Mononuclear cell (primary cell): ENCODE data around the gene CC2D2B. TPM values are rescaled to one million over a fixed set of nuclear protein-coding genes. Genes with fewer than 3 reads are reported as not detected.
"Not testable (repeated sequence)": the region's sequence is repeated elsewhere in the genome, so short reads cannot be mapped to it uniquely, and the experiment has no call there.

Experiments used
- H3K27me3 ChIP-seq: 2 replicates; pipeline ENCODE4 v1.6.0; 2011; ENCODE audit warnings: low read length, control low read depth; ENCODE audit not compliant: insufficient read depth
- H3K4me1 ChIP-seq: 2 replicates; pipeline ENCODE4 v1.5.1; 2011; ENCODE audit warnings: mild to moderate bottlenecking, low read length, control low read depth; ENCODE audit not compliant: insufficient read depth
- H3K4me3 ChIP-seq: 2 replicates; pipeline ENCODE4 v1.5.1; 2011; ENCODE audit warnings: mild to moderate bottlenecking, low read length, moderate library complexity
- H3K9me3 ChIP-seq: 2 replicates; pipeline ENCODE4 v1.5.1; 2011; ENCODE audit warnings: low read depth, mild to moderate bottlenecking, control low read depth, low read length
- total RNA-seq: library from RNA; depleted of rRNA; stranded (reverse); fragments of >200 nt; gene quantifications from one replicate; pipeline ENCODE4 v1.2.3, GENCODE V29; 2012

The CC2D2B gene, protein sequence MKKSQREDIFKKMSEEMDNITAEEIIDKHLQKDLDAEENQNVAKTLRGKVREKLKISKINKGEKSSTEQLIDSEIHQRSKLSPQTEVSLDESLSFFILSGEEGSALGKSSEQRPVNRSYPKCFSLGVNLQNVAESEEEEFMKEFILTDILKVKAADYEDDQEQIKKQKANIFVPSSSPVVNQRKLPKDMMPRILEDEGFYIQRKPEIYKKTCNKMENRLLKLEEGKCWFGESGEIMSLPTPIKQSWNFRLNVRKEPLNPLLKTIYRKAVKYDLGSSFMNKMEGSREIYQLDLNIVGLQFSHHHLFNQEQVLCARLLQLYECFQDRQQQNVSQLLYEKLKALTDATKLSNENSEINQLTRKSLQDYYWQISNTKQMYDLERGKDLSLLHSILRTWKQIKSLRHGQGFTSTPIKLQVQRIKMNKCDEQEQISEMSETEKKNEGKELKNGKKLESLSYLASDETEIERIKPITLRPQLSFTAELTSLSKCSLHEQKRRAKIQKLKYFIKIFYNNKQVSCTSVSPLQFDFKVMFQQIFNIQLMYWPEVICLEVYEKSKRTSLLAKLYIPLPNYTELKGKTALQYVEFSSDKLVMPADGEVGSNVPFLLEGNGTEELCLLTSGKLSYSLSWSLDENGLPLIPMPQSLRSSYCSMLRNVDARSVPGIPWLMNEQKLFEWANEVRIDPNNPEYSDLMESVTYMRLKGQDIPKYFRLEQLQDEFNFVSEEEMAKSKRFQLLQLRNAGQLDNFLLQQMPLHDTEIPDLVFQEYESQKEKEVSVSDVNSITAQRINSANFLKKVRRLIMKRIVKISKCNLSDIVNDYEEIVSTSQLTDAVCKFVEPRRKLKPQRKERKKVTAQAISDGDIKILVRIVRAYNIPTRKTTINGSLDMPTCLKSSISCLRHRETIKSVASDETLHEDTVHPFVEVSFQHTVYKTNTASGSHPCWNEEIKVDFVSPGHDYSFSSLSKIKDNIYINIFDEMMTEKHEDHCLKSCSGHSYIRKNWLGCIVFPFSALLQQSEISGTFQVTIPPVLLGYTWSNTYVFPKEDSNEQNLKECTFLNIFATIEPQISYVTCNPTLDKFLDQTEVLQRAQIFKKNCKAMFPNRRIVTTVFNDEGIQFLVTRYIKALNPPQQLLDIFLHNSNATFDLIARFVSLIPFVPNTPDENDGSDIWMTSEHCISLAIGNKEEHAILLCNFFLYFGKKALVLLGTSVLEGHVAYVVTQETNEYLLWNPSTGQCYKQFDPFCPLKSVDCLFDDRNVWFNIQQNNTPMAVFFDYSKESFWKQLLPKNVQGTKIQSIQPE (N-terminal part only)
- 1.2 TPM for total RNA-seq

DNA sequence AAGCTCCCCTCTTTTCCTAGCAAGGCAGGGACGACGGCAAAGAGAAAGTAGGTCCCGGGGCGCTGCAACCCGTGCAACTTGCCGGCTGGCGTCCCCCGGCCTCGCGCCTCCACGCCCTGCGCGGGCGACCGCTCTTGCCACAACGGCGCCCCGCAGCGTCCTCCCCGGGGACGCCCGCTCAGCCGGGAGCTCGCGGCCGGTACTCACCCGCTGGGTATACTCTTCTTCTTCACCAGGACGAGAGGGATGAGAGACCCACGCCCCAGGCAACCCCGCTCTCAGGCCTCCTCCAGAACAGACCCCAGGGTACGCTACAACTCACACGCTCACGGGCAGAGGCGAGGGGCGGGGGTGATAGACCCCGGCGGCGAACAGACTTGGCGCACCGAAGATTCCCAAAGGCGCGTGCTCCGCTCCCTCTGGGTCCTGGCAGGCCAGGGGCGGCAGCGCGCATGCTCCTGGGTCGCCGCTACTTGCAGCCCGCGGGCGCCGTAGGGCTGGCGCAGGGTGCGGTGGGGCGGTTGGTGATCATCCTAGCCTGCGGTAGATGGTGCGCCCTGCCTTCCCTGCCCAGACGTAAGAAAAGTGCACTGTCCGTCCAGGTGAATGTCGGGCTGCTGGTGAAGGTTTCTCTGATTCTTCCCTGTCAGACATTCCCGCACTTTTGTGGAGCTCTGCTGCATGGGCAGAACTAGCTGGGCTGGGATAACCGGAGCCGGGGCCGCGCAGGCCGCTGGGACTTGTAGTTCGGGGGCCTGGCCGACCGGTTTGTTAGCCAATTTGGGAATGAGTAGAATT lies at the start of gene CC2D2B:
CC2D2B (plus strand) TSS at position 520 of the 798 bp plus-strand sequence. CDS start 3,349 bp downstream, outside the sequence.
- H3K4me3 ChIP-seq = peak within 1 kb of the TSS; percentile 70
- H3K9me3 ChIP-seq = no peaks in the 10 kb centered on the region
- H3K27me3 ChIP-seq = no peaks in the 10 kb centered on the region
- peaks cover 7% of the 10 kb centered on the region for H3K4me1 ChIP-seq

DNA sequence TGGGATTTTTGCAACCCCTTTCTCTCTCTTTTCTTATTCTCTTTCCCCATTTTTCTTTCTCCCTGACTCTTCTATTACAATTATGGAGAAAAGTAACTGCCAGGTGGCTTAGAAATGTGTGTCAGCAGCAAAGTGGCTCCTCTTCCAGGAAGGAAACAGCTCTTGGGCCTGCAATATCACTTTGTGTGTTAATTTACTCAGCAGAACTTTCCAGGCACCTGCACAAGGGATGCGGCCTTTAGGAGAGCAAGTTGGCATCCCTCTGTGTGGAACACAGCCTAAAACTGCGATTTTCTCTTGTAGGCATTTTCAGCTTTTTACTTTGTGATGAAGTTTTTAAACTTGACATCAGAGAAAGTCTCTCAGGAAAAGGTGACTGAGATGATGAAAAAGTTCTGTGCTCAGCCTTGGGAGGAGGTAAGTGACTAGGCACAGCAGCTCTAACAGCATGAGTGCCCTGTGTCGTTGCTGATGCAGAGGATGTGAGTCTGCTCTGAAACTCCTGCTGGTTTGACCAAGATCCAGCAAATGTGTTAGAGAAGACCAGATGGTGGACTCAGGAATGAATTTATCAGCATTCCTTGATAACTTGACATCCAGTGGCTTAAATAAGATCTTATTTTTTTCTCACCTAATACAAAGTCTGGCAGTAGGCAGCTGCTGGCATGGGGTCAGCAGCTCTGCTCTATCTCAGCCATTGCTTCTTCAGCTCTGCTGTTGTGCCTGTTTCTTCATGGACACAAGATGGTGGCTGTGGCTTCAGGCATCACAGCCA lies 47.4 kb upstream of the CC2D2B start:
- Histone ChIP-seq H3K4me1 (peaks cover 10% of the 10 kb centered on the region), H3K27me3 (no peaks in the 10 kb centered on the region), H3K4me3 (no peak overlapping the region), H3K9me3 (no peaks in the 10 kb centered on the region)

DNA sequence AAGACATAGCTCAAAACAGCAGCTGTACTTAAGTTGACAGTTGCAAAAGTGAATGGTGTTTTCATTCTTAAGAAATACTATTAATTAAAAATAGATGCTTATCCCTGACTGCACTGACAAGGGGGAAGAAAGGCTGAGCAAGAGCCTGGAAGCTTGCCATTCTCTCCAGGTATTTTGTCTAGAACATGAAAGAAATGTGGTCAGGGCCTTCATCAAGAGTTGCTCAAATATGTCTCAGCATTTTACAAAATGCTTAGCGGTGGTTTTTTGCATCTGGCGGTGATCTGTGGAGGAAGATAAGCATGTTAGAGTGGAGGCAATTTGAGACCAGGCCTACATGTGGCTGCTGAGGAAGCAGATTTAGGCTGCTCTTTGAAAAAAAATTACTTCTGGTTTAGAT lies 46.4 kb upstream of the CC2D2B start:
- Histone ChIP-seq H3K4me1 (peaks cover 10% of the 10 kb centered on the region), H3K9me3 (no peaks in the 10 kb centered on the region), H3K4me3 (no peak overlapping the region), H3K27me3 (no peaks in the 10 kb centered on the region)

DNA sequence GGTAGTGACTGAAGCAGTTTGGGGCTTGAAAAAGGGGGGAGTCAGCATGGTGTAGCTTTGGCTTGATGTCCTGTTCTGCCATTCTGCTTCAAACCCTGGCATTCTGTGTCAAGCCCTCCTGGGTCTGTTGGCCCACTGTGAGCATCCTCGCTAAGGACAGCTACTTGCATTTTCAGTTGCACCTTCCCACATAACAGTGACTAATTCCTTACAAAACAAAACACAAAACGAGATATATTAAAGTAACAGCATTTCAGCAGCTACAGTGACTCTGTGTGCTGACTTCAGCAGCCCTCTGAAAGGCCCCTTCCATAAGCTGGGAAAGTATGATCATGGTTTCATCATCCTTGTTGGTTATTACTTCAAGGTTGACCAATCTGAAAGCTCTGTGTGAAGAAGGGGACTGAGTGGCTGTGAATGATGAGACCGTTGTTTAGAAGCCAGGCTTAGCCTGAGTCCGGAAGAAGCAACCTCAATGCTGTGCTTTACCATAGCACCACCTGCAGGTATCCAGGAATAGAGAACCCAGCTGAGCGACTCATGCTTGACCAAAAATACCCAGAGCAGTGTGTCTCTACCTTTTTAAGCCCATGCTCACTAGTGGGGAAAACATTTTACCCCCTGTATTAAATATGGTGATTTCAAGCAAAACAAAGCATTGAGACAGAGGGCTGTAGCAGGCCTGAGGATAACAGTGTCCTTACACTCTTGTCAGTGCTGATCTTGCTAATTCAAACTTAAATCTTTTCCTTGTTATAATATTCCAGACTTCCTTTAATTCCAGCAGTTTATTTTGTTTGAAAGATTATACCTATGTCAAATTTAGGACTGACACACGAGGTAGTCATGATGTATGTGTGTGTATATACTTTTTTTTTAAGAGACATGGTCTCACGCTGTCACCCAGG lies 42.6 kb upstream of the CC2D2B start:
- H3K4me1 ChIP-seq = peaks cover 10% of the 10 kb centered on the region
- no peak overlapping the region for H3K4me3 ChIP-seq
- H3K9me3 ChIP-seq = no peaks in the 10 kb centered on the region
- no peaks in the 10 kb centered on the region for H3K27me3 ChIP-seq

DNA sequence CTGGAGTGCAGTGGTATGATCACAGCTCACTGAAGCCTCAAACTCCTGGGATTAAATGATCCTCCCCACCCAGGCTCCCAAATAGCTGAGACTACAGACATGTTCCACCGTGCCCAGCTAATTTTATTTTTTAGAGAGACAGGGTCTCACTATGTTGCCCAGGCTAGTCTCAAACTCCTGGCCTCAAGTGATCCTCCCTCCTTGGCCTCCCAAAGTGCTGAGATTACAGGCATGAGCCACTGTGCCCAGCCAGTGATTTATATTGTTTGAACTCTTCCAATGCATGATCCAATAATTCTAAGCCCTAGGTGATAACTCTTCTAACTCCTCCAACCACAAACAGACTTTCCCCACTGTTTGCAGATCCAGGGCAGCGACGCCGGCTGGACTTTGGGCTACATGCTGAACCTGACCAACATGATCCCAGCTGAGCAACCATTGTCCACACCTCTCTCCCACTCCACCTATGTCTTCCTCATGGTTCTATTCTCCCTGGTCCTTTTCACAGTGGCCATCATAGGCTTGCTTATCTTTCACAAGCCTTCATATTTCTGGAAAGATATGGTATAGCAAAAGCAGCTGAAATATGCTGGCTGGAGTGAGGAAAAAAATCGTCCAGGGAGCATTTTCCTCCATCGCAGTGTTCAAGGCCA lies 41.8 kb upstream of the CC2D2B start:
- H3K9me3 ChIP-seq = no peaks in the 10 kb centered on the region
- H3K4me3 ChIP-seq = no peak overlapping the region
- peaks cover 10% of the 10 kb centered on the region for H3K4me1 ChIP-seq
- no peaks in the 10 kb centered on the region for H3K27me3 ChIP-seq

DNA sequence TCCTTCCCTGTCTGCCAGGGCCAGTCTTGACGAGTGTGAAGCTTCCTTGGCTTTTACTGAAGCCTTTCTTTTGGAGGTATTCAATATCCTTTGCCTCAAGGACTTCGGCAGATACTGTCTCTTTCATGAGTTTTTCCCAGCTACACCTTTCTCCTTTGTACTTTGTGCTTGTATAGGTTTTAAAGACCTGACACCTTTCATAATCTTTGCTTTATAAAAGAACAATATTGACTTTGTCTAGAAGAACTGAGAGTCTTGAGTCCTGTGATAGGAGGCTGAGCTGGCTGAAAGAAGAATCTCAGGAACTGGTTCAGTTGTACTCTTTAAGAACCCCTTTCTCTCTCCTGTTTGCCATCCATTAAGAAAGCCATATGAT lies 41.3 kb upstream of the CC2D2B start:
- H3K9me3 ChIP-seq = no peaks in the 10 kb centered on the region
- H3K27me3 ChIP-seq = no peaks in the 10 kb centered on the region
- peaks cover 10% of the 10 kb centered on the region for H3K4me1 ChIP-seq

DNA sequence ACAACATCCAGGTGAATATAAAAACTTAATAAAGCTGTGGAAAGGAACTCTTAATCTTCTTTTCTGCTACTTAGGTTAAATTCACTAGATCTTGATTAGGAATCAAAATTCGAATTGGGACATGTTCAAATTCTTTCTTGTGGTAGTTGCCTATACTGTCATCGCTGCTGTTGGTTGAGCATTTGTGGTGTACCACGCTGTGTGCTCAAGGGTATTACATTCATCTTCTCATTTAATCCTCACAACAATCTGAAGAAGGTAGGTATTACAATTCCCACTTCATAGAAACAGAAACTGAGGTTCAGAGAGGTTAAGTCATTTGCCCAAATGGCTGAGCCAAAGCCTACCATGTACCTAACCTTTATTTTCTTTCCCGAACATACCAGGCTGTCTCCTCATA lies 39.9 kb upstream of the CC2D2B start:
- Histone ChIP-seq H3K27me3 (no peaks in the 10 kb centered on the region), H3K4me1 (peaks cover 10% of the 10 kb centered on the region), H3K9me3 (no peaks in the 10 kb centered on the region), H3K4me3 (no peak overlapping the region)

More for the DNA sequence above, 41.3 kb upstream of the CC2D2B start:
- H3K4me3 ChIP-seq = no peak overlapping the region

DNA sequence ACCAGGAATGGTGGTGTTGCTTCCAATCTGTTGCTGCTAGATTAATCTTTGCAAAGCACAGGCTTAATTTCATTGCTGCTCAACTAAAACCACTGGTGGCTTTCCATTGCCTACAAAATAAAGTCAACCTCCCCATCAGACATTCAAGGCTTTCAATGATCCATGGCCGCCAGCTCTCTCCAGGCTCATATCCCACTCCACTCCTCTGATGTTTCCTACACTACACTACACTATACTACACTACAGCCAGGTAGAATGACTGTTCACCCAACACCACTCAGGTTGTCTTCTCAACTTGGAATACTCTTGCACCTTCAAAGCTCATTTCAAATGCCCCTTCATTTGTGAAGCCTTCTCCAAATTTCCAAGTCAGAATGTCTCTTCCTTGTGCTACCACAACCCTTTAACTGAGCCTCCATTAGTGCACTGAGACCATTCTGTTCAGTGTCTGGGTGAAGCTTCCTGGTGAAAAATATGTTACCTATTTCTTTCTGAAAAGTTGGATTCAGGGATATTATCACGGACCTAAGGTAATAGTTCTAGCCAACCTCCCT lies 35.5 kb upstream of the CC2D2B start:
- no peaks in the 10 kb centered on the region for H3K4me1 ChIP-seq
- H3K9me3 ChIP-seq = no peaks in the 10 kb centered on the region
- H3K27me3 ChIP-seq = no peaks in the 10 kb centered on the region
- H3K4me3 ChIP-seq = no peak overlapping the region

DNA sequence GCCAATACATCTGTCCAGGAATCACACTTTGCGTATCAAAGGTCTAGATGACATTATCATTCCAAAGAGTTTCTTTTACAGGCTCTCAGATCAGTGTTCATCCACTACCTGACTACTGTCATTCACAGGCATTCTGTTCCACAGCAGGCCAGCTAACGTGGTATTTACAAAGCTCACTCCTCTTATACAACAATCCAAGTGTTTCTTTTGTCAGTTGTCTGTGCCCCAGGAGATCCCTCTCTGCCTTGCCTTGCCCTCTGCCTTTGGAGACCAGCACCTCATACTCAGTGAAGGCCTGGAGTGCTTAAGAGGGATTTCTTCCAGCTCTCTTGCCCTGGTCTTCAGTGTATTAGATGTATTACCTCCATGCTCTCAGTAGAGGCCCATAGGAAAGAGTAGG lies 34.6 kb upstream of the CC2D2B start:
- no peak overlapping the region for H3K4me3 ChIP-seq

DNA sequence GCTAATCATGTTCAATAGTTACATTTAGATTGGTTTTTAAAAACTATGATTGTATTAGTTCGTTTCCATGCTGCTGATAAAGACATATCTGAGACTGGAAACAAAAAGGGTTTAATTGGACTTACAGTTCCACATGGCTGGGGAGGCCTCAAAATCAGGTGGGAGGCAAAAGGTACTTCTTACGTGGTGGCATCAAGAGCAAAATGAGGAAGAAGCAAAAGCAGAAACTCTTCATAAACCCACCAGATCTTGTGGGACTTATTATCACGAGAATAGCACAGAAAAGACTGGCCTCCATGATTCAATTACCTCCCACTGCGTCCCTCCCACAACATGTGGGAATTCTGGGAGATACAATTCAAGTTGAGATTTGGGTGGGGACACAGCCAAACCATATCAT lies 34.1 kb upstream of the CC2D2B start:
- Histone ChIP-seq H3K4me3 (no peak overlapping the region), H3K4me1 (no peaks in the 10 kb centered on the region), H3K9me3 (no peaks in the 10 kb centered on the region), H3K27me3 (no peaks in the 10 kb centered on the region)

More for the DNA sequence above, 34.6 kb upstream of the CC2D2B start:
- no peaks in the 10 kb centered on the region for H3K9me3 ChIP-seq
- H3K4me1 ChIP-seq = no peaks in the 10 kb centered on the region
- H3K27me3 ChIP-seq = no peaks in the 10 kb centered on the region

DNA sequence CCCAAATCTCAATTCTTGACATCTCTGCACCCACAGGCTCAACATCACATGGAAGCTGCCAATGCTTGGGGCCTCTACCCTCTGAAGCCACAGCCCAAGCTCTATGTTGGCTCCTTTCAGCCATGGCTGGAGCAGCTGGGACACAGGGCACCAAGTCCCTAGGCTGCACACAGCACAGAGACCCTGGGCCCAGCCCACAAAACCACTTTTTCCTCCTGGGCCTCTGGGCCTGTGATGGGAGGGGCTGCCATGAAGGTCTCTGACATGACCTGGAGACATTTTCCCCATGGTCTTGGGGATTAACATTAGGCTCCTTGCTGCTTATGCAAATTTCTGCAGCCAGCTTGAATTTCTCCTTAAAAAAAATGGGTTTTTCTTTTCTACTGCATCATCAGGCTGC lies 33.0 kb upstream of the CC2D2B start:
- H3K4me3 ChIP-seq, H3K27me3 ChIP-seq: not testable (repeated sequence)

DNA sequence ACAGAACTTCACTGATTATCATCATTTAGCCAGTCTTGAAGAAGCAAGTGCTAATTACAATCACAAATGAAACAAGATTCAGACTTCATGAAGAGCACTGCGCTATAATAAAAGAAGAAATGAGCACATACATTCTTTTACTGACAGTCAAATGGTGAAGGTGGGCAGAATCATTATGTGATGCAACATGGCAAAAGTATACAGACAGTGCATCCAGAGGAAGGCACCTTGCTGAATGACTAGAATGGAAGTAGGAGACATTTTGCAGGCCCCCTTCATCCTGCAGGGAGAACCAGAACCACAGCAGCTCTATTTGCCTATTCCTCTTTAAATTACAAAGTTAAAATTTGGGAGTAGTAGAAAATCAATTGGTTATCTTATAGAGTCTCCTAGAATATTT lies 31.0 kb upstream of the CC2D2B start:
- H3K9me3 ChIP-seq = no peaks in the 10 kb centered on the region
- no peaks in the 10 kb centered on the region for H3K27me3 ChIP-seq
- no peak overlapping the region for H3K4me3 ChIP-seq
- H3K4me1 ChIP-seq = no peaks in the 10 kb centered on the region

More for the DNA sequence above, 33.0 kb upstream of the CC2D2B start:
- not testable (repeated sequence) for H3K9me3 ChIP-seq, H3K4me1 ChIP-seq
